ENCODE data around the gene CCNI2. TPM values are rescaled to one million over a fixed set of nuclear protein-coding genes. Genes with fewer than 3 reads are reported as not detected.
A peak's percentile ranks its signal among the peaks of the same experiment; 100 is the strongest.
"Not testable (repeated sequence)": the region's sequence is repeated elsewhere in the genome, so short reads cannot be mapped to it uniquely, and the experiment has no call there.

CCNI2 gene
- total RNA-seq, 2 experiments from 2014 or later: 16.7 to 52.5 TPM

DNA sequence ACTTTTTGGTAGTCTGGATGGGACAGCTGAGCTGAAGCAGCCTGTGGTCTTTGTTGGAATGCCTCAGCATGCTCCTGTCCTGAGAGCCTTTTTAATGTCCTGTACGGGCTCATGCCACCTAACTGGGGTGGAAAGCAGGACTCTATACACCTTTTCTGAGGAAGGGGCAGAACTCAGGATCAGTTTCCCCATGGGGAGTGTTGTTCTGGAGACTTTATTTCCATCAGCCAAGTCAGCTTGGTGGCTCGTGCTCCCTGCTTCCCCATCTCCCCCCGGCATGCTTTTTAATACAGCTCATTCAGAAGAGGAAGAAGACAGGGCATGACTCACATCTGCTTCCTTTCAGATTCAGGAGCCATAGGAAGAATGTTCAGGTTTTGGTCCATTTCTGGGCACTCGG, 34.9 kb downstream of the CCNI2 start:
- H3K9me3 Mint-ChIP-seq (ENCODE audit: low read depth): no peaks in the 10 kb centered on the region
- no peak overlapping the region for H3K27ac Mint-ChIP-seq
- H3K4me1 Mint-ChIP-seq: peaks cover 18% of the 10 kb centered on the region
- no peaks in the 10 kb centered on the region for H3K36me3 Mint-ChIP-seq
- CTCF ChIA-PET: interaction anchor here (0.7 to 1.3 kb wide), 2 partner anchors 8 to 35 kb away, joined by 3 read pairs; no protein-coding TSS in a partner anchor
- DNase-seq (no peak), ATAC-seq (no peak)
- H3K27me3 Mint-ChIP-seq: peaks cover 33% of the 10 kb centered on the region
- H3K4me3 Mint-ChIP-seq: no peak overlapping the region

DNA sequence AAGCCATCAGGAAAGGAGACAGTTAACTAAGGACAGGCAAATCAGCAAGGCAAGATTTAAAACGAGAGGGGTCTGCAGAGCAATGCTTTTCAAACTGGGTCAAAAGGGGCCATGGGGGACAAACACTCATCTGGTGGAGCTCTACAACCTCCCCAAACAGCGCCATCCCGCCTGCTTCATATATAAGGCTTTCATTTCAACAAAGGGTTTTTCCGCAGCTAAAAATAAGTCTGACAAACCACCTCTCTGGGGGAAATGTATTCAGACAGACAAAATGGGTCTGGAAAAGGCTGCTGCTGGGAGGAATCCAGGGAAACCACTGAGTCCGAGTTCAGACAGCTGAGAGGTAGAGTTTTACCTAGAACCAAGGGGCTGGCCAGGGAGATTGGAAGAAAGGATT, 38.1 kb downstream of the CCNI2 start:
- H3K9me3 Mint-ChIP-seq (ENCODE audit: low read depth): no peaks in the 10 kb centered on the region
- no peaks in the 10 kb centered on the region for H3K36me3 Mint-ChIP-seq
- H3K27ac Mint-ChIP-seq: no peak overlapping the region
- DNase-seq (no peak), ATAC-seq (no peak)
- H3K4me1 Mint-ChIP-seq: peaks cover 3% of the 10 kb centered on the region
- CTCF ChIA-PET: interaction anchor here (1.2 to 1.8 kb wide), 2 partner anchors 21 to 22 kb away, joined by 3 to 6 read pairs; no protein-coding TSS in a partner anchor
- no peak overlapping the region for H3K4me3 Mint-ChIP-seq
- peaks cover 24% of the 10 kb centered on the region for H3K27me3 Mint-ChIP-seq

GRCh38 chr5:132785864-132786263, 38.6 kb downstream of the CCNI2 start:
- H3K36me3 Mint-ChIP-seq: no peaks in the 10 kb centered on the region
- no peak overlapping the region for H3K27ac Mint-ChIP-seq
- CTCF ChIA-PET: interaction anchor here (1.2 to 1.8 kb wide), 2 partner anchors 21 to 22 kb away, joined by 3 to 6 read pairs; no protein-coding TSS in a partner anchor
- H3K4me3 Mint-ChIP-seq: no peak overlapping the region
- DNase-seq (peak; percentile 34), ATAC-seq (no peak)
- H3K4me1 Mint-ChIP-seq: peaks cover under 1% of the 10 kb centered on the region
- peaks cover 22% of the 10 kb centered on the region for H3K27me3 Mint-ChIP-seq
- no peaks in the 10 kb centered on the region for H3K9me3 Mint-ChIP-seq (ENCODE audit: low read depth)

DNA sequence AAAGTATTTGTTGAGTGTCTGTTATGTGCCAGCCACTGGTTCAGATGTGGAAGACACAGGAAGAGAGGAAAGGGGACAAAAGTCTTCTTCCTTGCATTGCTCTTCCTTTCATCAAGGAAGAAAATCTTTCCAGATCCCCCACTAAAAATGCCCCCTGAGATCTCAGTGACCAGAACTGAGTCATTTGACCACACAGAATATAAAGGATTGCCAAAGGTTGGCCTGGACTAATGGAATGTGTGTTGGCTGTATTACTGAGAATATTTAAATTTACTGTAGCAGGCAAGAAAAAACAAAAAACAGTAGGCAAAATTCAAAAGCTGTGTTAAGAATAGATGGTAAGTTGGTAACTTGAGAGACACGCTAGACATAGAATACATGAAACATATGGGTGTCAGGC, 39.9 kb downstream of the CCNI2 start:
- no peaks in the 10 kb centered on the region for H3K4me1 Mint-ChIP-seq
- no peaks in the 10 kb centered on the region for H3K9me3 Mint-ChIP-seq (ENCODE audit: low read depth)
- ATAC-seq: no peak
- CTCF ChIA-PET: interaction anchor here (0.5 to 1.3 kb wide), 3 partner anchors 10 to 129 kb away, joined by 3 to 4 read pairs (median 3); partner anchors contain the start of gene CCNI2
- H3K4me3 Mint-ChIP-seq: no peak overlapping the region
- DNase-seq: no peak
- no peak overlapping the region for H3K27ac Mint-ChIP-seq
- peaks cover 10% of the 10 kb centered on the region for H3K27me3 Mint-ChIP-seq
- H3K36me3 Mint-ChIP-seq: no peaks in the 10 kb centered on the region

- H3K4me1 Mint-ChIP-seq: no peaks in the 10 kb centered on the region
- CTCF ChIA-PET: no interaction called here
- peak; percentile 30 for DNase-seq
- no peak overlapping the region for H3K4me3 Mint-ChIP-seq
- H3K27ac Mint-ChIP-seq: no peak overlapping the region
- H3K9me3 Mint-ChIP-seq (ENCODE audit: low read depth): no peaks in the 10 kb centered on the region
- no peaks in the 10 kb centered on the region for H3K36me3 Mint-ChIP-seq
- ATAC-seq: no peak
- peaks cover 9% of the 10 kb centered on the region for H3K27me3 Mint-ChIP-seq
These were observed 41.3 kb downstream of the CCNI2 start for GRCh38 chr5:132788508-132788907.

DNA sequence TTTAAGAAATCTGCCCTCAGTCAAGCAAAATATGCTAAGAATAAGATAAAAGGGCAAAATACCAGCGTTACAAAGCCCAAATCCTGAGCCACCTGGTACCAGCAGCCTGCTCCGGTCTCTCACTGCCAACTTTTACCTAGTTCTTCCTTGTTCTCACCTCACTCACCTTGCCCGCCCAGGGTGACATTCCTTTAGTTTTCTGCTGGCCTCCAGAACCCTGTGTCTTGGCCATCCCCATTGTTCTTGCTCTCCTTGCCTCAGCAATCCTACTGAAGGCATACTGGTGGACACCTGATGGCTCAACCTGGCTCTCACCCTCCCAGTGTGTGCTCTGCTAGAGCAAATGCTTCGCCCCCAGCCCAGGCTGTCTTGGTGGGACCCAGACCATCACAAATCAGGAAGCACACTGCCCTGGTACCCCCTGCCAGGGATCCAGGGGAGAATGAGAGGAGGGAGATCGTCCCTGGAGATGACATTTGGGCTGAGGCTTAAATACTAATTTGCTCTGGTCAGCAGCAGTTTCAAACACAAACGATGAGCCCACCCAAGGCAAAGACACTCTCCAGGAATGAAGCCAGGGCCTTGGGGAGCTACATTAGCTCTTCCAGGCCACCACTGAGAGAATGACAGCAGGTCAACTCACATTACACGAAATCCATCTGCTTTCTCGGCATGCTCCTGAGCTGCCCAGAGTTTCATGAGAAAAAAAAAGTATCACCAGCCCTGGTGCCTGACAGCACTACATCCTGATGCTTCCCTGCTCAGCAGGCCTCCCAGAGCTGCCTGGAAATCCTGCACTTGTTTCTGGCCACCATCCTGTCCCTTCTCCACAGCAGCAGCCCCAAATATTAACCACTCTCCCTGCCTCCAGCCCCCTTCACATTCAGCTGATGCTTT, 42.0 kb downstream of the CCNI2 start:
- Mint-ChIP-seq H3K4me1 (no peaks in the 10 kb centered on the region), H3K9me3 (ENCODE audit: low read depth) (no peaks in the 10 kb centered on the region), H3K27me3 (peaks cover 12% of the 10 kb centered on the region), H3K36me3 (no peaks in the 10 kb centered on the region), H3K27ac (no peak overlapping the region), H3K4me3 (no peak overlapping the region)
- DNase-seq (no peak), ATAC-seq (no peak)
- CTCF ChIA-PET: interaction anchor here (0.8 kb wide), 1 partner anchor 397 kb away, joined by 3 read pairs; no protein-coding TSS in a partner anchor

DNA sequence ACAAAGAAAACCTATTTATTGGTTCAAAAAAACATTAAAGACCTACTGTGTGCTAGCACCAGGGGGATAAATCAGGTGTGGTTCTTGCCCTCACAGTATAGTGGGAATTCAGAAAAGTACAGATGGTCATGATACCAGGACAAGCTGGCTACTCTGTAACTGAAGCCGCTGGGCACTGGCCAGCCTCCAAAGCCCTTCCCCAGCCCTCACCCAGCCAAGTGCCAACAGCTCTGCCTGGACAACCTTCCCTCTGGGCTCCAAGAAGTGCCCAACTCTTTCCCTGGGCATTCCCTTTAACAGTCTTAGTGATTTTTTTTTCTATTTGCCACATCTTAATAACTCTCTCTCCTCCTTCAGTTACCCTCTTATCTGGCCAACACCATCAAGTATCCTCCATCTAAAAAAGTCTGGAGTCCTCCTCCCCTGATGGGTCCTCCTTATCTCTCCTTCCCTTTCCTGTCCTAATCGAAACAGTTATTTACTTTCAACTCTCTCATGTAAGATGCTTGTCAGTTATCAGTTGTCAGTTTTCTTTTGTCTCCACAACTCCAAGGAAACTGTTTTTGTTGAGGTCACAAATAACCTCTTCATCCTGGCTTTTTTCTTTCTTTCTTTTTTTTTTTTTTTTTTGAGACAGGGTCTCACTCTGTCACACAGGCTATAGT, 43.1 kb downstream of the CCNI2 start:
- CTCF ChIA-PET: interaction anchor here (0.9 to 1.0 kb wide), 2 partner anchors 8 to 30 kb away, joined by 3 to 4 read pairs; no protein-coding TSS in a partner anchor
- ATAC-seq (no peak), DNase-seq (no peak)
- Mint-ChIP-seq H3K9me3 (ENCODE audit: low read depth) (no peaks in the 10 kb centered on the region), H3K4me3 (no peak overlapping the region), H3K36me3 (no peaks in the 10 kb centered on the region), H3K27ac (no peak overlapping the region), H3K4me1 (no peaks in the 10 kb centered on the region), H3K27me3 (peaks cover 20% of the 10 kb centered on the region)

- DNase-seq: no peak
- H3K36me3 Mint-ChIP-seq: no peaks in the 10 kb centered on the region
- CTCF ChIA-PET: no interaction called here
- ATAC-seq: no peak
- H3K27me3 Mint-ChIP-seq: peaks cover 20% of the 10 kb centered on the region
- H3K9me3 Mint-ChIP-seq (ENCODE audit: low read depth): no peaks in the 10 kb centered on the region
- H3K4me1 Mint-ChIP-seq: no peaks in the 10 kb centered on the region
- H3K27ac Mint-ChIP-seq: no peak overlapping the region
- H3K4me3 Mint-ChIP-seq: no peak overlapping the region
These were observed 43.8 kb downstream of the CCNI2 start for GRCh38 chr5:132791026-132791425.

- Mint-ChIP-seq H3K36me3 (no peaks in the 10 kb centered on the region), H3K27ac (no peak overlapping the region), H3K9me3 (ENCODE audit: low read depth) (no peaks in the 10 kb centered on the region), H3K4me1 (peaks cover 7% of the 10 kb centered on the region), H3K27me3 (peaks cover 26% of the 10 kb centered on the region), H3K4me3 (no peak overlapping the region)
- ATAC-seq (no peak), DNase-seq (no peak)
- CTCF ChIA-PET: interaction anchor here (0.6 to 1.9 kb wide), 5 partner anchors 10 to 22 kb away, joined by 3 to 7 read pairs (median 3); no protein-coding TSS in a partner anchor
These were observed 50.4 kb downstream of the CCNI2 start for GRCh38 chr5:132797651-132798050.

- Mint-ChIP-seq H3K27me3 (peaks cover 37% of the 10 kb centered on the region), H3K27ac (no peak overlapping the region), H3K4me1 (peaks cover 7% of the 10 kb centered on the region), H3K36me3 (no peaks in the 10 kb centered on the region), H3K4me3 (no peak overlapping the region), H3K9me3 (ENCODE audit: low read depth) (no peaks in the 10 kb centered on the region)
- ATAC-seq: no peak
- CTCF ChIA-PET: interaction anchor here (1.3 to 1.9 kb wide), 2 partner anchors 21 kb away, joined by 4 to 7 read pairs; no protein-coding TSS in a partner anchor
- DNase-seq: no peak
These were observed 52.2 kb downstream of the CCNI2 start for GRCh38 chr5:132799392-132799791.

GRCh38 chr5:132800545-132800944, 53.3 kb downstream of the CCNI2 start:
- ATAC-seq (no peak), DNase-seq (no peak)
- H3K9me3 Mint-ChIP-seq (ENCODE audit: low read depth): no peaks in the 10 kb centered on the region
- no peak overlapping the region for H3K4me3 Mint-ChIP-seq
- peaks cover 7% of the 10 kb centered on the region for H3K4me1 Mint-ChIP-seq
- CTCF ChIA-PET: interaction anchor here (0.6 to 1.4 kb wide), 3 partner anchors 20 to 200 kb away, joined by 3 to 4 read pairs (median 3); no protein-coding TSS in a partner anchor
- peaks cover 40% of the 10 kb centered on the region for H3K27me3 Mint-ChIP-seq
- H3K36me3 Mint-ChIP-seq: no peaks in the 10 kb centered on the region
- no peak overlapping the region for H3K27ac Mint-ChIP-seq

DNA sequence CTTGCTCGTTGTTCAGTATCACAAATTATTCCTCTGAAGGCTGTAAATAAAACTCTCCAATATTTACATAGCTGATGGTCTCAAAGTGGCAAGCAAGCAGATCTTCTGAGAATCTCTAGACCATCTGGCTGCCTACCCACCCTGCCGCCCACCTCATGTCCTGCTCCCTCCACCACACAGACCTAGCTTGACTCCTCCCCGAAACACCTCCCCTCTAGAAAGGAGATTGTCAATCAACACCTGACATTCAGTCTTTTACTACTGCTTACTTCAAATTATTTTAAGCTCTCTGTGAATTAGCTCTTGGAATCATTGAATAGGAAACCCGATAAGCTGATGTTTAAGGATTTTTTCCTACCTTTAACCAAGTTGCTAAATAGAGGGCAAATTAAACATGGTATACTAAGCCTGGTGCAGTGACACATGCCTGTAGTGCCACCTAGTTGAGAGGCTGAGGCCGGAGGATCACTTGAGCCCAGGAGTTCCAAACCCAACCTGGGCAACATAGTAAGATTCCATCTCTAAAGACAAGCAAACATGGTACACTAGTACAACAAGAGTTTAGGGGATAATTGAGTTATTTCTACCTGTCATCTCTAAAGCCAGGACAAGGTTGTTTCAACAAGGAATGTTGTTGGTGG, 54.9 kb downstream of the CCNI2 start:
- Mint-ChIP-seq H3K4me3 (no peak overlapping the region), H3K9me3 (ENCODE audit: low read depth) (no peaks in the 10 kb centered on the region), H3K27me3 (peaks cover 42% of the 10 kb centered on the region), H3K36me3 (no peaks in the 10 kb centered on the region), H3K27ac (no peak overlapping the region), H3K4me1 (peaks cover 7% of the 10 kb centered on the region)
- CTCF ChIA-PET: interaction anchor here (0.7 to 1.7 kb wide), 7 partner anchors 9 to 1270 kb away, joined by 3 to 8 read pairs (median 3); partner anchors contain the start of gene CCNI2
- DNase-seq (no peak), ATAC-seq (no peak)

DNA sequence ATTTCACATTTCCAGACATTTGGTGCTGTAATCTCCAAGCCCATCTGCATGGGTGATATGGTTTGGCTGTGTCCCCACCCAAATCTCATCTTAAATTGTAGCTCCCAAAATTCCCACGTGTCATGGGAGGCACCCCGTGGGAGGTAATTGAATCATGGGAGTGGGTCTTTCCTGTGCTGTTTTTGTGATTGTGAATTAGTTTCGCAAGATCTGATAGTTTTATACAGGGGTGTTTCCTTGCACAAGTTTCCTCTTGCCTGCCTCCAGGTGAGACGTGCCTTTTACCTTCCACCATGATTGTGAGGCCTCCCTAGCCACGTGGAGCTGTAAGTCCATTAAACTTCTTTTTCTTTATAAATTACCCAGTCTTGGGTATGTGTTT, 55.5 kb downstream of the CCNI2 start:
- not testable (repeated sequence) for H3K36me3 Mint-ChIP-seq; H3K27ac Mint-ChIP-seq; H3K4me3 Mint-ChIP-seq; H3K4me1 Mint-ChIP-seq; H3K9me3 Mint-ChIP-seq (ENCODE audit: low read depth); ATAC-seq; DNase-seq
- CTCF ChIA-PET: interaction anchor here (1.1 to 1.7 kb wide), 3 partner anchors 18 to 302 kb away, joined by 3 to 8 read pairs (median 3); no protein-coding TSS in a partner anchor
- H3K27me3 Mint-ChIP-seq: peaks cover 47% of the 10 kb centered on the region
